Right cardiac atrium (tissue), 5 donors: ENCODE data around the gene KCNAB2. TPM values are rescaled to one million over a fixed set of nuclear protein-coding genes. Genes with fewer than 3 reads are reported as not detected.

Experiments used
- ATAC-seq, 2 donors: fragments of 200-7000 bp; cut with Tn5 transposase; one replicate each; pipeline versions ENCODE4 v1.8.0 to v1.9.1; 2020; ENCODE audit warnings: moderate library complexity in 2 of 2, mild to moderate bottlenecking in 1 of 2
- DNase-seq, 3 donors: peaks; one replicate each; pipeline ENCODE4 v3.0.0-alpha.2; 2020
- H3K27ac ChIP-seq: one replicate; pipeline ENCODE4 v1.5.1; 2013; ENCODE audit warnings: mild to moderate bottlenecking, low read length, control low read depth, moderate library complexity
- H3K27me3 ChIP-seq: one replicate; pipeline ENCODE4 v1.6.1; 2013; ENCODE audit not compliant: control insufficient read depth, insufficient read depth
- H3K4me1 ChIP-seq: one replicate; pipeline ENCODE4 v1.6.1; 2013; ENCODE audit warnings: low read length; ENCODE audit not compliant: control insufficient read depth, insufficient read depth
- H3K4me3 ChIP-seq: one replicate; pipeline ENCODE4 v1.5.1; 2013; ENCODE audit warnings: low read length, control low read depth
- H3K9me3 ChIP-seq: one replicate; pipeline ENCODE4 v1.6.1; 2013; ENCODE audit warnings: low read length; ENCODE audit not compliant: control insufficient read depth
- WGBS: extraction: QIAGEN DNeasy Blood & Tissue Kit; methylation state at CpG from one replicate; pipeline ENCODE4 v1.1.7; 2013; 5-methylcytosine and 5-hydroxymethylcytosine counted together
- intact Hi-C, 4 donors: fragments of 100-400 bp; cut with DNase I; formaldehyde crosslinking; loops; one replicate each; pipeline versions ENCODE4 v1.11.0 to v1.14.0; 2022 to 2023
- polyA plus RNA-seq: library from polyadenylated mRNA; stranded (reverse); fragments of 200-250 nt; gene quantifications from one replicate; pipeline ENCODE4 v1.2.3, GENCODE V29; 2013
- total RNA-seq, 4 donors: library from RNA; stranded (reverse); fragmentation: NEBNext Ultra II Directional; extraction: Animal tissue kit (Norgen Biotek cat#: 25700); gene quantifications; one replicate each; pipeline ENCODE4 v1.2.1, GENCODE V29; 2021
- donor health status: healthy with polysubstance abuse.
- donor health status: DM: no; HTN: yes; CAD: no.
- donor health status: DM: no; HTN: no; CAD: no.
- donor health status: DM: no; HTN: yes; CAD: no; lungs with severe emphysema.
- donor health status: DM: yes; HTN: yes; CAD: no.

The KCNAB2 gene
- total and polyA plus RNA-seq, 5 donors, result 12.6 to 25.6 (median 15.8) TPM

GRCh38 chr1:6099787-6100765 is 54.4 kb downstream of the KCNAB2 start:
- 74% methylated on average over 27 of the region's 27 CpGs for WGBS
- DNase-seq (peak in 2 of 3 donors; percentile 36 to 55), ATAC-seq (no peak)
- no peak overlapping the region for H3K27ac ChIP-seq
- no peak overlapping the region for H3K4me3 ChIP-seq
- H3K4me1 ChIP-seq, result no peaks in the 10 kb centered on the region
- H3K9me3 ChIP-seq, result no peaks in the 10 kb centered on the region
- intact Hi-C loops, result no loop called here
- no peaks in the 10 kb centered on the region for H3K27me3 ChIP-seq

DNA sequence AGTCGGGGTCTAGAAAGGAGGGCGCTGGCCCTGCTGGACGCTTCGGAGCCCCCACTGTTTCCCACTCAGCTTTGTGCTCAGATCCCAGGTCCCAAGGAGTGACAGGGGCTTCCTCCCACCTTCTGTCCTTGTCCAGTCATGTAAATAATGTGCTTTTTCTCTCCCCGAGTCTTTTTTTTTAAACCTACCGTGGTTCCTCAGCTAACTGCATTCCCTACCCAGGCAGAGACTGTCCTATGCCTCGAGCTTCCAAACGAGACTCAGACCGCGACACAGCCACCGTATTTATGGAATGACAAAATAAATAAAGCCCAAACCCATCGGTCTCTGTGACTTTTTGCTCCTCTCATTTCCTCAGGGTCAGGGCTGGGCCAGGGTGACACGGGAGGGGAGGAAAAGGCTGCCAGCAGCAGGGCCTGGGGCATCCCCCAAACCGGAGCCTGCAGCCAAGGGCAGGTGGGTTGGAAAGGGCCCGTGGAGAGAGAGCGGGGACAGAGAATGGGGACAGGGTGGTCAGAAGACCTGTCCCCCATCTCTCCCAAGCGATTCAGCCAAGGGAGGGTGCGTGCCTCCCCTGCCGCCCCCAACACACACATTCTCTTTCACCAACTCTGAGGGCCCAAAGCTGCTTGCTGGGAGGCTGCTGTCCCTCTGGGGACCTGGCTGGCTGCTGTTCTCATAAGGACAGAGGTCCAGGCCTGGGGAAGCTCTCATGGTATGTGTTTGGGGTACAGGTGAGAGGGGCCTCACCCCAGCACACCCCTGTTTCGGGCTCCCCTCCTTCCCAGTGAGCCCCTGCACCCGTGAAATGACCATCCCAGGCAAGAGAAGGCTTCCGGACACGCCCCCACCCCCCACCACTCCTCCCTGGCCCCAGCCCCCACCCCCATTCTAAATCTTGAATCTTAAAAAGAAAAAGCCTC is 55.4 kb downstream of the KCNAB2 start:
- H3K4me3 ChIP-seq, result no peak overlapping the region
- no peaks in the 10 kb centered on the region for H3K27me3 ChIP-seq
- intact Hi-C loops, result no loop called here
- 56% methylated on average over 23 of the region's 23 CpGs for WGBS
- H3K27ac ChIP-seq, result no peak overlapping the region
- DNase-seq, result peak in 2 of 3 donors; percentile 11 to 21
- no peak for ATAC-seq
- no peaks in the 10 kb centered on the region for H3K4me1 ChIP-seq
- no peaks in the 10 kb centered on the region for H3K9me3 ChIP-seq

DNA sequence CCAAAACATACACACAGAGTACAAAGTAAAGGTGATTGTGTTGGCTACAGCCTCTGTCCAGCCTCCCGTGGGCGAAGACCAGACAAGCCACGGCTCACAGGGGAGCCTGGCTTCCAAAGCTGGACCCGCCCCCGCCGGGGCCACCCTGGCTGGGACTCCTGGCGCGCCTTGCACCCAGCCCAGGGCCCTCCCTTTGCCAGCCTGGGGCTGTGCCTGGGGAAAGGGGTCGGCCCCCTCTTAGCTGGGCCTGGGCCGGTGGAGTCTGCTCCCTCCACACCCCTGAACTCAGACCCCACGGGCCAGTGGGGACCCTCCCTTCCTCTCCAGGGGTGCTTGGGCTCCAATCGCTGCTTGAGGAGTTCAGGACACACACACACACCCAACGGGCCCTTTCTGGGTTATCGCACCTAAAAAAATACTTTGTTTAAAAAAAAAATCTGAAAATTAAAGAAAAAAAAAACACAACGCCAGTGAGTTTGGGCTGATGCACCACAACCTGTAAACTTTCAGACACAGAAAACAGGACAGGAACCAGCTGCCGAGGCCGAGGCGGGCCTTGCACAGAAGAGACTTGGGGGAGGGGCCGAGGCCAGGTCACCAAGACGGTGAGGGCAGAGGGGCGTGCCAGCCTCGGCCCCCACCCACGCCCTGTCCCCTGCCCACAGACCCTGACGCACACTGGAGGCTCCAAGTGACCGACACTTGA is 56.3 kb downstream of the KCNAB2 start:
- intact Hi-C loops, result no loop called here
- peak in 2 of 3 donors; percentile 25 to 37 for DNase-seq
- Histone ChIP-seq H3K4me1 (no peaks in the 10 kb centered on the region), H3K27me3 (no peaks in the 10 kb centered on the region), H3K9me3 (no peaks in the 10 kb centered on the region), H3K4me3 (no peak overlapping the region), H3K27ac (no peak overlapping the region)
- ATAC-seq, result no peak
- 54% methylated on average over 25 of the region's 25 CpGs for WGBS

GRCh38 chr1:6102532-6102845 is 56.8 kb downstream of the KCNAB2 start:
- intact Hi-C loops, result no loop called here
- Histone ChIP-seq H3K4me1 (no peaks in the 10 kb centered on the region), H3K27me3 (no peaks in the 10 kb centered on the region), H3K4me3 (no peak overlapping the region), H3K27ac (no peak overlapping the region), H3K9me3 (no peaks in the 10 kb centered on the region)
- ATAC-seq (no peak), DNase-seq (peak in 1 of 3 donors; percentile 32)
- WGBS, result 78% methylated on average over 9 of the region's 9 CpGs

- no peaks in the 10 kb centered on the region for H3K27me3 ChIP-seq
- no peak overlapping the region for H3K27ac ChIP-seq
- DNase-seq (peak in 2 of 3 donors; percentile 18 to 43), ATAC-seq (no peak)
- intact Hi-C loops, result no loop called here
- H3K9me3 ChIP-seq, result no peaks in the 10 kb centered on the region
- H3K4me1 ChIP-seq, result no peaks in the 10 kb centered on the region
- no peak overlapping the region for H3K4me3 ChIP-seq
- WGBS, result 73% methylated on average over 22 of the region's 22 CpGs
These were observed 57.6 kb downstream of the KCNAB2 start for GRCh38 chr1:6103111-6103853.

- intact Hi-C loops, result no loop called here
- peak in 2 of 3 donors; percentile 26 to 27 for DNase-seq
- no peak overlapping the region for H3K27ac ChIP-seq
- no peaks in the 10 kb centered on the region for H3K9me3 ChIP-seq
- no peaks in the 10 kb centered on the region for H3K27me3 ChIP-seq
- WGBS, result 77% methylated on average over 13 of the region's 13 CpGs
- ATAC-seq, result no peak
- H3K4me3 ChIP-seq, result no peak overlapping the region
- H3K4me1 ChIP-seq, result no peaks in the 10 kb centered on the region
These were observed 58.3 kb downstream of the KCNAB2 start for GRCh38 chr1:6103854-6104530.

DNA sequence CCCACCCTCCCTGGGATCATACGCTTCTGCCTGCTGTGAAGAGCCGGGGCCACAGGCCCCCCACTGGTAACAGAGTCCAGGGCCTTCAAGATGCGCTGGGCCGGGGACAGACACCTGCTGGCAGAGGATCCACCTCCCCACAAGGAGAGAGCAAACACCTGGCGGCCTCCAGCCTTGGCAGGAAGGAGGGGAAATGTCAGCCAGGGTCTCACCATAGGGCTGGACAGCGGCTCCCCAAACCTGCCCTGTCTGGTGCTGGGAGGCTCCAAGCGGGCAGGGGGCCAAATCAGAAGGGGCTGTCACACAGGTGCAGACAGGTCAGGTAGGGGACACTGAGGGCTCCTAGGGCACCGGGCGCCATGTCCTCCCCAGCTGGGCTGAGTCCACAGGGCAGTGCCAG is 58.9 kb downstream of the KCNAB2 start:
- Histone ChIP-seq H3K27ac (no peak overlapping the region), H3K9me3 (no peaks in the 10 kb centered on the region), H3K4me3 (no peak overlapping the region), H3K4me1 (no peaks in the 10 kb centered on the region), H3K27me3 (no peaks in the 10 kb centered on the region)
- WGBS, result 73% methylated on average over 9 of the region's 9 CpGs
- intact Hi-C loops, result no loop called here
- ATAC-seq (no peak), DNase-seq (peak in 1 of 3 donors; percentile 55)

DNA sequence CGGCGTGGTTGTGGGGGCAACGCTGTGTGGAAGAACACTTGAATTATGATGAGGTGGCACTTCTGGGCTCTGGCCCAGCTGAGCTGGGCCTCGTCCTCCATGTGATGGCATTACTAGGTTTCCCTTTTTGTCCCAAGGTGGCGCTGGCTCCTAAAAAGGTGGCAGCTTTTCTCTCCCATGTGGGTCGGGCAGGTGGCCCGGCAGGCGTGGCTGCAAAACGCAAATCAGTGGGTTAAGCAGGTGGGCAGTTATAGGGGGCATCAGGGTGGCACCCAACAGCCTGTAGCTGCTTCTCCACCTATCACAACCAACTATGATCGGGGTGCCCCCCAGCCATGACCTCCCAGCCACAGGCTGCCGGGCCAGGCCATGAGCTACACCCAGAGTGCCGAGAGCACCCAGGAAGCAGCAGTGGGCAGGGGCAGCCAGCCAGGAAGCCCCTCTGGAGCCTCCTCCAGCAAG is 59.6 kb downstream of the KCNAB2 start:
- Histone ChIP-seq H3K27me3 (no peaks in the 10 kb centered on the region), H3K9me3 (no peaks in the 10 kb centered on the region), H3K4me3 (no peak overlapping the region), H3K27ac (no peak overlapping the region), H3K4me1 (no peaks in the 10 kb centered on the region)
- intact Hi-C loops, result no loop called here
- 71% methylated on average over 12 of the region's 12 CpGs for WGBS
- ATAC-seq, result no peak
- DNase-seq, result peak in 2 of 3 donors; percentile 18 to 35

DNA sequence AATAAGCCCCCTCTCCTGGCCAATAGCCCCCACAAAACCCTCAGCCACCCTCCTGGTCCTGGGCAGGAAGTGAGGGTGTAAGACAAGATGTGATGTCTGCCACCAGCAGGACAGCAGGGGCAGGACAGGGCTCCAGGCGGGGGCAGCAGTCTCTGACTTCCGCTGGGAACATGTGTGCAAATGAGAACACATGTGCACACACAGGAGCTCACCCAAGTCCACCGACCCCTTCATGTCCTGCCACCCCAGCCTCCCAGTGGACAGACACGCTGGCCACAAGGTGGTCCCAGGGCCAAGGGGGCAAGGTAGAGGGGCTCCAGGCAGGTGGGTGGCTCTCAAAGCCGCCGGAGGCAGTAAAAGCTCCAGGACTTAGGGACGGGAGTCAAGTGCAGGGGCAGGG is 60.1 kb downstream of the KCNAB2 start:
- H3K27ac ChIP-seq, result no peak overlapping the region
- H3K9me3 ChIP-seq, result no peaks in the 10 kb centered on the region
- no peak overlapping the region for H3K4me3 ChIP-seq
- 73% methylated on average over 7 of the region's 7 CpGs for WGBS
- no peaks in the 10 kb centered on the region for H3K27me3 ChIP-seq
- no peak for ATAC-seq
- H3K4me1 ChIP-seq, result no peaks in the 10 kb centered on the region
- peak in 1 of 3 donors; percentile 33 for DNase-seq
- intact Hi-C loops, result no loop called here

GRCh38 chr1:6106321-6106731 is 60.6 kb downstream of the KCNAB2 start:
- ATAC-seq, result no peak
- peak in 1 of 3 donors; percentile 39 for DNase-seq
- 89% methylated on average over 28 of the region's 28 CpGs for WGBS
- H3K4me3 ChIP-seq, result no peak overlapping the region
- no peaks in the 10 kb centered on the region for H3K9me3 ChIP-seq
- H3K4me1 ChIP-seq, result no peaks in the 10 kb centered on the region
- no peak overlapping the region for H3K27ac ChIP-seq
- intact Hi-C loops, result no loop called here
- no peaks in the 10 kb centered on the region for H3K27me3 ChIP-seq
